Stimulated activated memory B cell treated with anti-CD40 and anti-IgM and Interleukin-4, amounts not matched to agents 10 μg/mL and 1 μg/mL and 100 μg/mL, for 72 hours (primary cell): ENCODE data around the gene CCDC136.
A peak's percentile ranks its signal among the peaks of the same experiment; 100 is the strongest.

Source experiments
- ATAC-seq: fragments of 150-1000 bp; cut with Tn5 transposase; 2 replicates; pipeline ENCODE4 v1.10.0; 2021
- H3K27ac Mint-ChIP-seq: one replicate; pipeline ENCODE4 v1.8.0; 2022; ENCODE audit warnings: mild to moderate bottlenecking, mixed read lengths
- H3K27me3 Mint-ChIP-seq: one replicate; pipeline ENCODE4 v1.8.0; 2022; ENCODE audit warnings: mixed read lengths
- H3K36me3 Mint-ChIP-seq: one replicate; pipeline ENCODE4 v1.8.0; 2022; ENCODE audit warnings: mixed read lengths
- H3K4me1 Mint-ChIP-seq: one replicate; pipeline ENCODE4 v1.8.0; 2022; ENCODE audit warnings: mixed read lengths
- H3K4me3 Mint-ChIP-seq: one replicate; pipeline ENCODE4 v1.8.0; 2022; ENCODE audit warnings: mild to moderate bottlenecking, moderate library complexity, mixed read lengths
- H3K9me3 Mint-ChIP-seq: one replicate; pipeline ENCODE4 v1.8.0; 2022; ENCODE audit warnings: mixed read lengths

Gene CCDC136

DNA sequence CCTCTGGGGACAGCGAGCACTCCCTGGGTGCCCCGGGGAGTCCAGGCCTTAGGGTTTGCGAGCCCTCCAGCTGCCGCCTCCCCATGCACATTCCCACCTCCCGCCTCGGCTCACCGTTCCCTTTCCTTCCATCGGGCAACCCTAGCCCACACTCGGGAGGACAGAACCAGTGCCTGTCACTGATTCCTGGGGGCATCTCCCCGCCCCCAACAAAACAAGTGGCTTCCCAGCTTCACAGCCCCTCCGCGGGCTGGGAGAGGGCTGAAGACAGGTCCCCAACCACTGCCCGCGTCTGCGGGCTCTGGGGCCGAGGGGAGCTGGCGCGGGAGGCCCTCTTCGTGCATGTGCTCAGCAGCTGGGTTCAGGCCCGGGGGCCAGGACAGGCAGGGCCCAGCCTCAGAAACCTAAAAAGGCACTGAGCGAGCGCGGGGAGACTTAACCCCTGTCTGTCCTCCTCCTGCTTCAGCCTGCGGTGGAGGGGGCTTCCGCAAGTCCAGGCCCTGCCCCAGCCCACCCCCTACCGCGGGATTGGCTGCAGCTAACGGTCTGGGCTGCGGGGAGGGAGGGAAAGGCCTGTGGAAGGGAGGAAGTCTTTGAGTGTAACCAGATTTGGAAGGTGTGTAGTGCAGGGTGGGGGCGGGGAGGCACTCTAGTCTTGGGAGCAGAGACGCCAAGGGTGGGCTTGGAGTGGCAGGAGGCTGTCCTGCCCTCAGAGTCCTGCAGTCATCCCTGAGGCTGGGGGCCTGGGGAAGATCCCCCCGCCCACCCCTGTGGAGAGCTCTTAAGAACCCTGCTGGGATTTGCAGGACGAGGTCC, 39.6 kb downstream of the CCDC136 start:
- Mint-ChIP-seq H3K27ac (no peak overlapping the region), H3K4me1 (peaks cover 31% of the 10 kb centered on the region), H3K4me3 (peak overlapping the region; percentile 48), H3K27me3 (peaks cover 81% of the 10 kb centered on the region), H3K36me3 (no peaks in the 10 kb centered on the region), H3K9me3 (no peaks in the 10 kb centered on the region)
- ATAC-seq: peak; percentile 22

DNA sequence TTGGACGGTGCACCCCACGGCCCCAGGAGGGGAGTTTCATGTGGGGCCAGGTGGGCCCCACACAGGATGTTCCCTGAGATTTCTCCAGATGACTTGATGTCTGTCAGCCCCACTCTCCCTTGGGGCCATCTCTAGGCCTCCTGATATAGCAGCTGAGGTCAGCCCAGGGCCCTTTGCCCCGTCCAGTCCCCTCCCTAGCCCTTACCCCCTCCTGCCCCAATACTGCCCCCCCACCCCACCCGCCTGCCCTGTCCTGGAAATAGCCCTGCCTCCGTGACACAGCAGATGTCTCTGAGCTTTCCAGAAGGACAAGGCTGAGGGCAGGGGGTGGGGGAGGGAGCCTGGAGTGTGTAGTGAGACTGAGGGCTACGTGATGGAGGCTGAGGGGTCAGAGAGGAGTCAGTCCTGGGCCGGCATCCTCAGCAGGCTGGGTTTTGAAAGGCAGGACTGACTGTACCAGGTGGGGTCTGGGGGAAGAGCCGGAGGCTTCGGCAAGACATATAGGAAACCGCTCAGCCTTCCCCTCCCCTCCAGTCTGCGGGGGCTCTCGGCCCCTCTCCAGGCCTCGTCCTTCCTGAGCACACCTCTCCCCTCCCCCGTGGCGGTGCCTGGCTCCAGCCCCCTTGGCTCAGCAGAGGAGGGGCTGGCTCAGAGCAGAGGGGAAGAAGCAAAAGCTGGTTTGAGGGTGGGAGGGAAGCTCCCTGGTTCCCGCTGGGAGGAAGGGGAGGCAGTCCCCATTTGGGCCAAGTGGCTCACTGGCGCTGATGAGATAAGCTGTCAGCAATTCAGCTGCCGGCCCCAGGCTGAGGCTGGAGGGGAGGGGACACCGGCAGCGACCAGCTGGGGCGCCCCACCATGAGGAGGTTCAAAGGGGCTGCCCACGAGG, 40.5 kb downstream of the CCDC136 start:
- peaks cover 31% of the 10 kb centered on the region for H3K4me1 Mint-ChIP-seq
- peak; percentile 32 for ATAC-seq
- H3K27me3 Mint-ChIP-seq: peaks cover 79% of the 10 kb centered on the region
- H3K9me3 Mint-ChIP-seq: no peaks in the 10 kb centered on the region
- H3K4me3 Mint-ChIP-seq: no peak overlapping the region
- H3K27ac Mint-ChIP-seq: no peak overlapping the region
- no peaks in the 10 kb centered on the region for H3K36me3 Mint-ChIP-seq

DNA sequence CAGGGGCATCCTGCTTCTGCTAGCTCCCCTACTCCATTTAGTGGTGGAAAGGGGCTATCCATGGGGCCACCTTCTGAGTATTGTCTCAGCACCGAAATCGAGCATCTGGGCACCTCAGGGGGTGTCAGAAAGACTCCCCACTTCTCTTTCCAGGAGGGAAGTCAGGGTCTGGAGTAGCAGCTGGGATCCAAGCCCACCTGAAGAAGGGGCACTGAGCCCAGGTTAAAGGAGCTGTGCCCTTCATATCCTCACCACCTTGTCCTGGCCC, 41.0 kb downstream of the CCDC136 start:
- no peak overlapping the region for H3K27ac Mint-ChIP-seq
- peaks cover 73% of the 10 kb centered on the region for H3K27me3 Mint-ChIP-seq
- no peaks in the 10 kb centered on the region for H3K9me3 Mint-ChIP-seq
- no peak for ATAC-seq
- H3K4me3 Mint-ChIP-seq: no peak overlapping the region
- H3K36me3 Mint-ChIP-seq: no peaks in the 10 kb centered on the region
- H3K4me1 Mint-ChIP-seq: peaks cover 31% of the 10 kb centered on the region

DNA sequence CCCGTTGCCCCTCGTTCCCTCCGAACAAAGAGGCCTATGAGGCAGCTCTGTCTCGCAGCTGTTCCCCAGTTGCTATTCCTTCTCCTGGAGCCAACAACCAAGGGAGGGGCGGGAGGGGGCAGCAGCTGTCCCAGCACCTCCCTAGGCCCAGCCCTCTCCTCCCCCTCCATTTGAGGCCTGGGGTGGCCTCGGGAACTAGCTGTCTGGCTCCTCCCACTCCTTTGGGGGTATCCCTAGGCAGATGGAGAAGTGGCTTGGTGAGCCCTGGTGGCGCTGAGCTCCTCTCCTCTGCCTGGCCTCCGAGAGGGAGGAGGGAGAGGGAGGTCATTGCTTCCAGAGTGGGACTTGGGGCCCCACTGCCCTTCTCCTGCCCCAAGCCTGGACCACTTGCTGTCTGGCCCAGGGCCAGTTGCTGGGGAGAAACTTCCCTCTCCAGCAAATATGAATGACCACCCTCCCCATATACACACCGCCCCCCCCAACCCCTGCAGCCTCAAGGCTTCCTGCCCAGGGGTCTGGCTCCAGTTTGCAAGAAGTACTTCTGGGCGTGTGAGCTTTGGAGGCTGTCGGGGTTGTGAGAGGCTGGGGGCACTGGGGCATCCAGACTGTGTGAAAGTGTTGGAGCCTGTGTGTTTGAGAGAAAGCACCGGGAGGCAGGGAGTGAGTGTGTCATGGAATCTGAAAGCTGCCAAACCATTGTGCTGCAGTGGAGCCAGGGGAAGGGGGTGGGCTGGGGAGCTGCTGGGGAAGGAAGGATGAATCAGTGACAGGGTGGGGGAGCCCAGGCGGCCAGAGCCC, 41.6 kb downstream of the CCDC136 start:
- H3K4me1 Mint-ChIP-seq: peaks cover 31% of the 10 kb centered on the region
- no peak overlapping the region for H3K27ac Mint-ChIP-seq
- H3K4me3 Mint-ChIP-seq: no peak overlapping the region
- peaks cover 68% of the 10 kb centered on the region for H3K27me3 Mint-ChIP-seq
- H3K9me3 Mint-ChIP-seq: no peaks in the 10 kb centered on the region
- no peak for ATAC-seq
- no peaks in the 10 kb centered on the region for H3K36me3 Mint-ChIP-seq

DNA sequence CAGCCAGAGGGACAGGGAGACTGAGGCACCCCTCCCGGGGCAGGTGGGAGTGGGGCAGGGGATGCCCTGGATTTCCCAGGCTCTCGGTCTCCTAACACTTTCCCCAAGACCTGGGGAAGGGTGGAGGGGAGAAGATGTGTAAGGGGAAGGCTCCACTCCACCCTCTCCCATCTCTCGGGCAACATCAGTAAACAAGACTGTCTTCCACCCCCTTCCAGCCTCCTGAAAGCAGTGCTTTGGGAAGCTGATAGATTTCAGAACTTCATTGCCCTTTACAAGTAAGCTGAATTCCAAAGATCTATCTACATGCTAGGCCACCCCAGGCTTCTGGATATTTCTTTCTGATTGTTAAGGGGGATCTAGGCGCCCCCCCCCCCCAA, 42.2 kb downstream of the CCDC136 start:
- no peaks in the 10 kb centered on the region for H3K36me3 Mint-ChIP-seq
- H3K4me3 Mint-ChIP-seq: no peak overlapping the region
- H3K9me3 Mint-ChIP-seq: no peaks in the 10 kb centered on the region
- H3K27ac Mint-ChIP-seq: no peak overlapping the region
- H3K27me3 Mint-ChIP-seq: peaks cover 62% of the 10 kb centered on the region
- peaks cover 31% of the 10 kb centered on the region for H3K4me1 Mint-ChIP-seq
- ATAC-seq: no peak

DNA sequence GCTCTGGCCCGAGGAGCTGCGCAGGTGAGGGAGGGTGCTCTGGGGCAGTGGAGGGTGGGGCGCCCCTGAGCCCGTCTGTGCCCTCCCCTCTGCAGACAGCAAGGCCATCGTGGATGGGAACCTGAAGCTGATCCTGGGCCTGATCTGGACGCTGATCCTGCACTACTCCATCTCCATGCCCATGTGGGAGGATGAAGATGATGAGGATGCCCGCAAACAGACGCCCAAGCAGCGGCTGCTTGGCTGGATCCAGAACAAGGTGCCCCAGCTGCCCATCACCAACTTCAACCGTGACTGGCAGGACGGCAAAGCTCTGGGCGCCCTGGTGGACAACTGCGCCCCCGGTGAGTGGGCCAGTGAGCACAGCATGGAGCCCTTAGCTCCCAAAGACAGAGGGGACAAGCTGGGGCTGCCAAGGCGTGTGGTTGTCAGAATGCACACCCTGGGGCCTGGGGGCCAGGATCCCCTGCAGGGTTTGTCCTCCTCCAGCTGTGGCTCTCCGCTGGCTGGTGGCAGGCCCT, 43.5 kb downstream of the CCDC136 start:
- Mint-ChIP-seq H3K4me3 (no peak overlapping the region), H3K36me3 (no peaks in the 10 kb centered on the region), H3K4me1 (peaks cover 29% of the 10 kb centered on the region), H3K27ac (no peak overlapping the region), H3K27me3 (peaks cover 52% of the 10 kb centered on the region), H3K9me3 (no peaks in the 10 kb centered on the region)
- ATAC-seq: no peak

DNA sequence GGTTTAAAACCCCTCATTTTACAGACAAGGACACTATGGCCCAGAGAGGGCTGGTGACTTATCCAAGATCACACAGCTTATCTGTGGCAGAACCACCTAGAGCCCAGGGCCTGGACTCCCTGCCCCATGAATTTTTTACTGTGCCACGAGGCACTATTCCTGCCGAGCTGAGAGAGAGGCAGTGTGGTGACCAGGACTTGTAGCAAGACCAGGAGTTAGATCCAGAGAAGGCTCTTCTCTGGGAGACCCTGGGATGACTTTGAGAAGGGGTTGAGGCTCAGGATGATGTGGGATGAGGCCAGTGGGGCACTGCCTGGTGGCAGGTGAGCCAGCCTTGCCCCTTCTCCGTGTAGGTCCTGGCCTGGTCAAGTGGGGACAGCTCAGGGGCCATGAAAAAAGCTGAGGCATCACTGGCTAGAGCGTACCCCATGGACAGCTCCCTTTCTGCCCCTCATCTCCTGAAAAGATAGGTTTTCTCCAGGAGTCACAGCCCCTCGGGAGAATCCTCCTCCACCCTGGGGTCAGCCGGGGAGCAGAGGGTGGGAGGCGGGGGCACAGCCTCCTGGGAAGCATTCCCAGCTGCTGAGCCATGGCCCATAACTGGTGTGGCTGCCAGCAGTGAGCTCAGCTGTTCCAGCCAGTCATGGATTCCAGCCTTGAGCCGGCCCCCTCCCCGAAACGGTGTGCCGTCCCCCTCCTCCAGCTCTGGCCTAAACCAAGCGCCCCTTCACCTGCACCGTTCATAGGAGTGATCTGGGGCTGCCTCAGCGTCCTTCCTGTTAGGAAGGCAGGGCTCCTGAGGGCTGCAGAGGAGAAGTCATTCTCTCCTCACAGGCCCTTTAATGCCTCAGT, 44.2 kb downstream of the CCDC136 start:
- Mint-ChIP-seq H3K36me3 (no peaks in the 10 kb centered on the region), H3K4me3 (no peak overlapping the region), H3K27ac (no peak overlapping the region), H3K27me3 (peaks cover 51% of the 10 kb centered on the region), H3K9me3 (no peaks in the 10 kb centered on the region), H3K4me1 (peaks cover 29% of the 10 kb centered on the region)
- ATAC-seq: no peak

DNA sequence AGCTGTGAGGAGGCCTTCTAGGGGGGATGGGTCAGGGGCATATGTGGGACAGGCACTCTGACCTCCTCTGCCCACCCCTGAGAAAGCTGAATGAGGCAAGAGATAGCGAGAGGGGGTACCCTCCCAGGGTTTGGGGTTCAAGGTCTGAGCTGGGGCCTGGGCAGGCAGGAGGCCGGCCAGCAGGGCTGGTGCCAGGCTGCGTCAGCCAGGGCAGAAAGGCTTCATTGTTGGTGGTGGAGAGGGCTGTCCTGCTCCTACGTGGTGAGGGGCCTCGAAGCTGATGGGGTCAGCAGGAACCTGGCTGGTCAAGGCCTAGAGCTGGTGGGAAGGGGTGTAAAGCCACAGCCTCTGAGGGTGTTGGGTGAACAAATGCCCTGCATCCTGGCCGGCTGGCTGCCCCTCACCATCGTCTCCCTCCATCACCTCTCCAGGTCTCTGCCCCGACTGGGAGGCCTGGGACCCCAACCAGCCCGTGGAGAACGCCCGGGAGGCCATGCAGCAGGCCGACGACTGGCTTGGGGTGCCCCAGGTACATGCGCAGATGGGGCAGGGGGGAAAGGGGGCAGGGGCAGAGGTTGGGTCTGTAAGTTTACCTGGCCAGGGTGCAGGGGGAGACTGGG, 45.1 kb downstream of the CCDC136 start:
- no peak overlapping the region for H3K27ac Mint-ChIP-seq
- no peak overlapping the region for H3K4me3 Mint-ChIP-seq
- H3K4me1 Mint-ChIP-seq: peaks cover 29% of the 10 kb centered on the region
- no peaks in the 10 kb centered on the region for H3K36me3 Mint-ChIP-seq
- H3K9me3 Mint-ChIP-seq: no peaks in the 10 kb centered on the region
- ATAC-seq: no peak
- peaks cover 43% of the 10 kb centered on the region for H3K27me3 Mint-ChIP-seq

DNA sequence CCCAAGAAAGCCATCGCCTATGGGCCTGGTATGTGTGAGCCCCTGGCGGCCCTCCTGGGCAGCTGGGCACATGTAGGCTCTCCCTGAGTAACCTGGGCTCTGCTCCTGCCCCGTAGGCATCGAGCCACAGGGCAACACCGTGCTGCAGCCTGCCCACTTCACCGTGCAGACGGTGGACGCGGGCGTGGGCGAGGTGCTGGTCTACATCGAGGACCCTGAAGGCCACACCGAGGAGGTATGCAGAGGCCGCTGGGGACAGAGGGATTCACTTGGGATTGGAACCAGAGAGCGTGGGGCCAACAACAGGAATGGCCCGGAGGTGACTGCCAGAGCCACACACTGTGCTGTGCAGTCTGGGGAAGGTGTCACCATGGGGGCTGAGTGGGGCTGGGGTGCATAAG, 45.8 kb downstream of the CCDC136 start:
- ATAC-seq: no peak
- no peak overlapping the region for H3K4me3 Mint-ChIP-seq
- H3K9me3 Mint-ChIP-seq: no peaks in the 10 kb centered on the region
- peaks cover 36% of the 10 kb centered on the region for H3K27me3 Mint-ChIP-seq
- no peaks in the 10 kb centered on the region for H3K36me3 Mint-ChIP-seq
- H3K27ac Mint-ChIP-seq: no peak overlapping the region
- peaks cover 27% of the 10 kb centered on the region for H3K4me1 Mint-ChIP-seq

DNA sequence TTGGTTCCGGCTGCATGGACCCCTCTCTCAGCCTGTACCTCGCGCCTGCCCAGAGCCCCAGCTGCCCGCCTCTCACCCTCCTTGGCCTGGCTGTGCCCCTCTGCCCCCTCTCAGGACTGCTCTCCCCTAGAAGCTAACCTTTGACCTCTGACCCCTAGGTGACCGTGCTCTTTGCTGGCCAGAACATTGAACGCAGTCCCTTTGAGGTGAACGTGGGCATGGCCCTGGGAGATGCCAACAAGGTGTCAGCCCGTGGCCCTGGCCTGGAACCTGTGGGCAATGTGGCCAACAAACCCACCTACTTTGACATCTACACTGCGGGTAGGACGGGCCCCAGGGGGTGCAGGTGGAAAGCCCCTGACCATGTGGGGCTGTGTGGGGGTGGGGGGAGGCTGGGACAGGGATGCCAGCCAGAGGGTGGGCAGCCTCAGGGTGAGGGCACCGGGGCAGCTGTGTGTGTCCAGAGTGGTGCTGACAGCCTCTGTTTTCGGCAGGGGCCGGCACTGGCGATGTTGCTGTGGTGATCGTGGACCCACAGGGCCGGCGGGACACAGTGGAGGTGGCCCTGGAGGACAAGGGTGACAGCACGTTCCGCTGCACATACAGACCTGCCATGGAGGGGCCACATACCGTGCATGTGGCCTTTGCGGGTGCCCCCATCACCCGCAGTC, 46.5 kb downstream of the CCDC136 start:
- no peak for ATAC-seq
- no peaks in the 10 kb centered on the region for H3K36me3 Mint-ChIP-seq
- peaks cover 29% of the 10 kb centered on the region for H3K27me3 Mint-ChIP-seq
- no peaks in the 10 kb centered on the region for H3K9me3 Mint-ChIP-seq
- no peak overlapping the region for H3K4me3 Mint-ChIP-seq
- H3K4me1 Mint-ChIP-seq: peaks cover 26% of the 10 kb centered on the region
- H3K27ac Mint-ChIP-seq: no peak overlapping the region

DNA sequence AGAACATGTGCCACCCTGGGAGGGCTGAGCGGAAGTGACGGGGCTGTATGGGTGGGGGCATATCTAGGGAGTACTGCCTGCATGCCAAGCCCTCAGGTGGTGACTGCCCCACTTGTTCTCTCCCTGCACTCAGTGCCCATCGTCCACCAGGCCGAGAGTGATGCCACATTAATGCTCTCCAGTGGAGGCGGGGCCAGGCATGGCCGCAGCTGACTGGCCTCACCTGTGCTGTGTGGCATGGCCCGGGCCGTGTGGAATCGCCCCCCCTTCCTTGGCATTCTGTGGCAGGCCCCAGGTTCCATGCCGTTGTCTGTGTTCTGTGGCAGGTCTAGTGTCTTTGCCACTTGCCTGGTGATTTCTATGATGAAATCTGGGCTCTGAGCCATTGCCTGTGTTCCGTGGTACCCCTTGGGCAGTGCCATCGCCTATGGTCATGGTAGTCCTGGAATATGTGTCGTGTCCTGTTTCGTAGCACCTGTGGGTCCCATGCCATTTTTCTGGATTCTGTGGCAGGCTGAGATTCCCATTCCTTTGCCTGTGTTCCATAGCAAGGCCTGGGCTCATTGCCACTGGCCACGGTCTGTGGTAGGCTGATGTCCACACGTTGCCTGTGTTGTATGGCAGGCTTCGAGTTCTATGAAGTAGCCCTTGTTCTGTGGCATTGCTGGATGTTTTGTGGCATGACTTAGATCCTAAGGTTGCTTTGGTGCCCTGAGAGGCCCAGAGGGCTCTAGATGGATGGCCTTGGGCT, 47.4 kb downstream of the CCDC136 start:
- H3K27me3 Mint-ChIP-seq: peaks cover 24% of the 10 kb centered on the region
- no peaks in the 10 kb centered on the region for H3K36me3 Mint-ChIP-seq
- ATAC-seq: no peak
- H3K4me3 Mint-ChIP-seq: no peak overlapping the region
- H3K9me3 Mint-ChIP-seq: no peaks in the 10 kb centered on the region
- peaks cover 26% of the 10 kb centered on the region for H3K4me1 Mint-ChIP-seq
- H3K27ac Mint-ChIP-seq: no peak overlapping the region

DNA sequence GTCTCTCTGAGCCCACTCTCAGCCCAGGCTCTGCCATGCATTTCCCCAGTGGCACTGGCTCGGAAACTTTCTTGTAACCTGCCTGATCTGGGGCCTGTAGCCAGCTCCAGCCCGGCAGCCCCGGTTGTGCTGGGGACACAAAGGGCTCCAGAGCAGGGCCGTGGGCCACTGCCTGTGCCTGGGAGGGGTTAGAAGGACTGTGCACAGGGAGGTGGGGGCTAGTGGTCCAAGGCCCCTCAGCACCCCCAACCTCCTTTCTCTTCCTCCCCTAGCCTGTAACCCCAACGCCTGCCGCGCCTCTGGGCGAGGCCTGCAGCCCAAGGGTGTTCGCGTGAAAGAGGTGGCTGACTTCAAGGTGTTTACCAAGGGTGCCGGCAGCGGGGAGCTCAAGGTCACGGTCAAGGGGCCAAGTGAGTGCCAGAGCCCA, 48.0 kb downstream of the CCDC136 start:
- H3K4me3 Mint-ChIP-seq: no peak overlapping the region
- no peak for ATAC-seq
- peaks cover 26% of the 10 kb centered on the region for H3K4me1 Mint-ChIP-seq
- H3K27ac Mint-ChIP-seq: no peak overlapping the region
- H3K9me3 Mint-ChIP-seq: no peaks in the 10 kb centered on the region
- peaks cover 20% of the 10 kb centered on the region for H3K27me3 Mint-ChIP-seq
- H3K36me3 Mint-ChIP-seq: no peaks in the 10 kb centered on the region
